H9 (cell line): Measurements from ENCODE around the gene IFT81. TPM values are rescaled to one million over a fixed set of nuclear protein-coding genes. Genes with fewer than 3 reads are reported as not detected.

ENCODE experiments used
- DNase-seq: peaks from one replicate; pipeline ENCODE4 v3.0.0-alpha.2; 2017
- H2AFZ ChIP-seq: one replicate; pipeline ENCODE4 v1.6.1; 2013; ENCODE audit warnings: mild to moderate bottlenecking, low read length, control low read depth, moderate library complexity
- H2AK5ac ChIP-seq: 2 replicates; pipeline ENCODE4 v1.6.1; 2013; ENCODE audit warnings: low read length, control low read depth, mixed read lengths; ENCODE audit not compliant: insufficient read length
- H2BK120ac ChIP-seq: one replicate; pipeline ENCODE4 v1.6.1; 2013; ENCODE audit warnings: low read depth, mild to moderate bottlenecking, low read length, control low read depth, inconsistent platforms; ENCODE audit not compliant: poor library complexity, severe bottlenecking
- H2BK12ac ChIP-seq: 2 replicates; pipeline ENCODE4 v1.6.1; 2013; ENCODE audit warnings: low read length, control low read depth, mixed read lengths, low read depth; ENCODE audit not compliant: insufficient read length
- H2BK15ac ChIP-seq: 2 replicates; pipeline ENCODE4 v1.6.1; 2013; ENCODE audit warnings: low read depth, low read length, control low read depth
- H2BK20ac ChIP-seq: one replicate; pipeline ENCODE4 v1.6.1; 2013; ENCODE audit warnings: low read depth, mild to moderate bottlenecking, low read length, control low read depth, inconsistent platforms; ENCODE audit not compliant: poor library complexity, severe bottlenecking
- H2BK5ac ChIP-seq: 2 replicates; pipeline ENCODE4 v1.6.1; 2013; ENCODE audit warnings: low read length, control low read depth, mixed read lengths; ENCODE audit not compliant: insufficient read length
- H3K14ac ChIP-seq: 2 replicates; pipeline ENCODE4 v1.6.1; 2013; ENCODE audit warnings: low read length, control low read depth; ENCODE audit not compliant: insufficient read depth
- H3K18ac ChIP-seq: 2 replicates; pipeline ENCODE4 v1.6.1; 2013; ENCODE audit warnings: low read depth, mild to moderate bottlenecking, mixed read lengths, low read length, control low read depth; ENCODE audit not compliant: insufficient read length
- H3K23ac ChIP-seq: 2 replicates; pipeline ENCODE4 v1.6.1; 2013; ENCODE audit warnings: low read length, control low read depth, mixed read lengths, low read depth; ENCODE audit not compliant: insufficient read length
- H3K23me2 ChIP-seq: 2 replicates; pipeline ENCODE4 v1.6.1; 2013; ENCODE audit warnings: low read depth, mild to moderate bottlenecking, mixed read lengths, low read length, control low read depth; ENCODE audit not compliant: insufficient read length, poor library complexity, severe bottlenecking
- H3K27ac ChIP-seq: 2 replicates; pipeline ENCODE4 v1.5.1; 2013; ENCODE audit warnings: low read length, control low read depth, mixed read lengths, low read depth; ENCODE audit not compliant: insufficient read length
- H3K27me3 ChIP-seq: 2 replicates; pipeline ENCODE4 v1.6.1; 2013; ENCODE audit warnings: low read length, control low read depth, inconsistent platforms; ENCODE audit not compliant: insufficient read depth
- H3K4ac ChIP-seq: 2 replicates; pipeline ENCODE4 v1.6.1; 2013; ENCODE audit warnings: low read depth, mild to moderate bottlenecking, control low read depth, inconsistent platforms, low read length, moderate library complexity
- H3K4me1 ChIP-seq: 2 replicates; pipeline ENCODE4 v1.6.1; 2013; ENCODE audit warnings: low read length, control low read depth, inconsistent platforms; ENCODE audit not compliant: insufficient read depth
- H3K4me2 ChIP-seq: 2 replicates; pipeline ENCODE4 v1.6.1; 2013; ENCODE audit warnings: low read length, control low read depth, mixed read lengths; ENCODE audit not compliant: insufficient read length, insufficient read depth
- H3K56ac ChIP-seq: 2 replicates; pipeline ENCODE4 v1.6.1; 2013; ENCODE audit warnings: low read depth, mild to moderate bottlenecking, mixed read lengths, low read length, control low read depth; ENCODE audit not compliant: insufficient read length
- H3K79me1 ChIP-seq: 2 replicates; pipeline ENCODE4 v1.6.1; 2013; ENCODE audit warnings: low read depth, mild to moderate bottlenecking, moderate library complexity, low read length, control low read depth, inconsistent platforms; ENCODE audit not compliant: insufficient read depth, poor library complexity, severe bottlenecking
- H3K79me2 ChIP-seq: 2 replicates; pipeline ENCODE4 v1.6.1; 2013; ENCODE audit warnings: low read length, control low read depth, inconsistent platforms; ENCODE audit not compliant: insufficient read depth
- H3K9ac ChIP-seq: 2 replicates; pipeline ENCODE4 v1.6.1; 2013; ENCODE audit warnings: low read length, control low read depth, mixed read lengths; ENCODE audit not compliant: insufficient read length; ENCODE audit errors: extremely low read depth
- H3K9me3 ChIP-seq: one replicate; pipeline ENCODE4 v1.6.1; 2013; ENCODE audit warnings: low read depth, low read length, inconsistent platforms; ENCODE audit not compliant: control insufficient read depth
- H3T11ph ChIP-seq: one replicate; pipeline ENCODE4 v1.6.1; 2013; ENCODE audit warnings: mild to moderate bottlenecking, low read length, control low read depth, inconsistent platforms
- H4K20me1 ChIP-seq: one replicate; pipeline ENCODE4 v1.6.1; 2013; ENCODE audit not compliant: control insufficient read depth, insufficient read length, insufficient read depth
- H4K5ac ChIP-seq: 2 replicates; pipeline ENCODE4 v1.6.1; 2013; ENCODE audit warnings: low read depth, mild to moderate bottlenecking, mixed read lengths, low read length, control low read depth; ENCODE audit not compliant: insufficient read length
- H4K8ac ChIP-seq: replicated peaks from 2 replicates; pipeline ENCODE4 v1.6.1; 2013; ENCODE audit warnings: low read length, control low read depth, mixed read lengths, low read depth; ENCODE audit not compliant: insufficient read length
- H4K91ac ChIP-seq: 2 replicates; pipeline ENCODE4 v1.6.1; 2013; ENCODE audit warnings: low read depth, mild to moderate bottlenecking, moderate library complexity, mixed read lengths, low read length, control low read depth; ENCODE audit not compliant: insufficient read length
- H3K27ac Mint-ChIP-seq, 3 experiments: 2 replicates in 2 of 3; 3 replicates in 1 of 3; pipeline ENCODE4 v1.8.0; 2020 to 2021; ENCODE audit warnings: mixed read lengths in 3 of 3, mild to moderate bottlenecking in 1 of 3, moderate library complexity in 1 of 3
- H3K27me3 Mint-ChIP-seq: 2 replicates; pipeline ENCODE4 v1.8.0; 2021; ENCODE audit warnings: low read depth, mild to moderate bottlenecking, moderate library complexity, mixed read lengths
- H3K36me3 Mint-ChIP-seq, 3 experiments: 2 replicates in 2 of 3; 3 replicates in 1 of 3; pipeline ENCODE4 v1.8.0; 2020 to 2021; ENCODE audit warnings: low read depth in 3 of 3, mixed read lengths in 3 of 3; ENCODE audit not compliant: insufficient read depth in 1 of 3
- H3K4me1 Mint-ChIP-seq, 2 experiments: 2 replicates each; pipeline ENCODE4 v1.8.0; 2020; ENCODE audit warnings: mixed read lengths in 2 of 2
- H3K4me3 Mint-ChIP-seq, 2 experiments: 2 replicates in 1 of 2; 3 replicates in 1 of 2; pipeline ENCODE4 v1.8.0; 2020 to 2021; ENCODE audit warnings: mild to moderate bottlenecking in 2 of 2, mixed read lengths in 2 of 2, moderate library complexity in 1 of 2
- H3K9me3 Mint-ChIP-seq, 2 experiments: 2 replicates in 1 of 2; 3 replicates in 1 of 2; pipeline ENCODE4 v1.8.0; 2020; ENCODE audit warnings: mild to moderate bottlenecking in 2 of 2, mixed read lengths in 2 of 2, moderate library complexity in 1 of 2
- CTCF ChIP-seq: fragments of 200-600 bp; sonication (generic); conservative IDR thresholded peaks from 3 replicates; pipeline ENCODE4 v1.8.0; 2021; ENCODE audit warnings: antibody characterized with exemption, mild to moderate bottlenecking
- WGBS: extraction: QIAGEN DNeasy Blood & Tissue Kit; methylation state at CpG from one replicate; pipeline ENCODE4 v1.1.7; 2013; ENCODE audit warnings: missing lambda C conversion rate, low lambda C conversion rate, mixed read lengths; ENCODE audit not compliant: insufficient read length; ENCODE audit errors: extremely low coverage; 5-methylcytosine and 5-hydroxymethylcytosine counted together
- total RNA-seq: library from RNA; stranded (reverse); gene quantifications from 2 replicates; pipeline ENCODE4 v1.2.1, GENCODE V29; 2021

The IFT81 gene
- total RNA-seq, 1 experiment from 2014 or later, result 9.3 TPM

- Histone ChIP-seq H3K79me2 (no peaks in the 10 kb centered on the region), H3K4me2 (no peak overlapping the region), H2BK5ac (no peak overlapping the region), H3K56ac (no peak overlapping the region), H3K9me3 (no peaks in the 10 kb centered on the region), H3T11ph (no peak overlapping the region), H3K27ac (no peak overlapping the region), H3K18ac (no peak overlapping the region), H4K5ac (no peak overlapping the region), H3K27me3 (no peaks in the 10 kb centered on the region), H3K23ac (no peak overlapping the region), H3K9ac (no peak overlapping the region), H2BK15ac (no peak overlapping the region), H4K20me1 (no peaks in the 10 kb centered on the region), H2BK12ac (no peak overlapping the region), H2BK20ac (no peak overlapping the region), H3K4ac (no peak overlapping the region), H3K79me1 (no peaks in the 10 kb centered on the region), H2AFZ (no peak overlapping the region), H2AK5ac (no peak overlapping the region), H3K4me1 (no peaks in the 10 kb centered on the region; the same call in 1 of the 2 replicates), H4K91ac (no peak overlapping the region), H4K8ac (no peak overlapping the region), H3K23me2 (no peaks in the 10 kb centered on the region), H3K14ac (no peak overlapping the region), H2BK120ac (no peak overlapping the region)
- TF ChIP-seq CTCF, result no peak
- no peak overlapping the region for H3K4me3 Mint-ChIP-seq
- peaks cover 13 to 34% (median 13%) of the 10 kb centered on the region in 3 experiments; a peak in 6 of 7 replicates for H3K36me3 Mint-ChIP-seq
- peak overlapping the region in 1 of 3 experiments; percentile 3; a peak in 2 of 7 replicates for H3K27ac Mint-ChIP-seq
- no peaks in the 10 kb centered on the region for H3K27me3 Mint-ChIP-seq
- DNase-seq, result no peak
- WGBS, result no CpG with 5 or more reads among the region's 3 CpGs
- H3K4me1 Mint-ChIP-seq, result peaks cover 7 to 8% of the 10 kb centered on the region in 2 experiments
- H3K9me3 Mint-ChIP-seq, result peaks cover 10 to 11% of the 10 kb centered on the region in 2 experiments; a peak in 3 of 5 replicates
These were observed 44.7 kb downstream of the IFT81 start for GRCh38 chr12:110168732-110169455.
